ENCODE data around the gene GXYLT1.

- no peak for TF ChIP-seq EGR1 (IDR thresholded peaks at IDR 0.05; ENCODE audit: low read depth)
- no peak for TF ChIP-seq EZH2 (IDR thresholded peaks at IDR 0.05)
- no peak for TF ChIP-seq CTCF (IDR thresholded peaks at IDR 0.05 in 2 of 3, conservative IDR thresholded peaks at IDR 0.05 in 1 of 3; ENCODE audit: borderline replicate concordance in 1 of 3, insufficient read depth in 1 of 3, low read depth in 2 of 3, low read length in 2 of 3)
- no peak for TF ChIP-seq CEBPB (IDR thresholded peaks at IDR 0.05; ENCODE audit: low read depth)
Observed at GRCh38 chr12:42162965-42163364, 18.3 kb upstream of the GXYLT1 start.

Measured in HCT116 (cell line).